Measurements from ENCODE around the gene PRC1.

GRCh38 chr15:90939756-90940155 lies 54.6 kb downstream of the PRC1 start:
- TF ChIP-seq CTCF (IDR thresholded peaks at IDR 0.05; ENCODE audit: low read length) (no peak), EZH2 (optimal IDR thresholded peaks at IDR 0.05; ENCODE audit: low read depth, low read length) (no peak), EZH2phosphoT487 (IDR thresholded peaks at IDR 0.05; ENCODE audit: low read length) (no peak)
